Tibial artery (tissue), 4 donors: ENCODE results near the gene SH3D19.

ENCODE experiments used
- DNase-seq, 2 donors: peaks; one replicate each; pipeline ENCODE4 v3.0.0-alpha.2; 2019
- H3K27ac ChIP-seq, 2 donors: fragments of 200-600 bp; sonication (generic) in 1 of 2; 1 replicate in 1 of 2; 2 replicates in 1 of 2; pipeline ENCODE4 v1.5.1; 2018 to 2019; ENCODE audit warnings: mild to moderate bottlenecking in 1 of 2
- H3K27me3 ChIP-seq, 2 donors: fragments of 200-600 bp; sonication (generic) in 1 of 2; one replicate each; pipeline versions ENCODE4 v1.5.1 to v1.6.0; 2016 to 2019
- H3K36me3 ChIP-seq, 3 donors: fragments of 200-600 bp; sonication (generic) in 2 of 3; one replicate each; pipeline ENCODE4 v1.5.1; 2016 to 2019; ENCODE audit warnings: mild to moderate bottlenecking in 2 of 3
- H3K4me1 ChIP-seq, 4 donors: fragments of 200-600 bp; sonication (generic) in 2 of 4; 1 replicate in 3 of 4; 2 replicates in 1 of 4; pipeline ENCODE4 v1.5.1; 2016 to 2019
- H3K4me3 ChIP-seq, 2 donors: fragments of 200-600 bp; sonication (generic) in 1 of 2; 1 replicate in 1 of 2; 2 replicates in 1 of 2; pipeline ENCODE4 v1.5.1; 2018 to 2019; ENCODE audit warnings: mild to moderate bottlenecking in 2 of 2
- H3K9me3 ChIP-seq, 3 donors: fragments of 200-600 bp; sonication (generic) in 1 of 3; one replicate each; pipeline ENCODE4 v1.5.1; 2016 to 2019
- intact Hi-C: fragments of 100-400 bp; cut with DNase I; formaldehyde crosslinking; loops from one replicate; pipeline ENCODE4 v1.15.0; 2023; ENCODE audit warnings: low total_unique reads
- TF ChIP-seq, protein P1 (sequence below), 2 experiments: fragments of 200-600 bp in 1 of 2; fragments of 450-650 bp in 1 of 2; IDR thresholded peaks; one replicate each; pipeline ENCODE4 v1.5.1; 2017 to 2019; ENCODE audit warnings: antibody characterized with exemption in 2 of 2, mild to moderate bottlenecking in 1 of 2, moderate library complexity in 1 of 2

The SH3D19 gene

DNA sequence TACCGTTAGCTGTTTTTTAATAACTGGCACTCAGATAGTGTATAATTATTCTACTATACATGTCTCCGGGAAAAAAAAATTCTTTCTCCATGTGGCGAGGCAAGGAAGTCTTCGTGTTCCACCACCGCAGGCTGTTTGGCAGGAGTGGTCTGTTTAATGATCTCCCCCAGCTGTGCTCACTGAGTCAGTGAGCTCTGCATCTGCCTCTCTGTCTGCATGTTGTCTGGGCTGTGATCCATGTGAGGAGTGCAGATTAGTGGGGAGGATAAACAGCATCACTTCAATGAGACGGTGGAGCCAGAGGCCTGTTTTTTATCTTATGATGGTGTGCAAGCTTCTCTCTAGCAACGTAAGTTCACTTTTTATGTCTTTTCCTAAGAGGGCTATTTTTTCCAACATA is 156.2 kb downstream of the SH3D19 start:
- Histone ChIP-seq H3K27ac (peak overlapping the region; percentile 6 to 29), H3K4me3 (no peak overlapping the region), H3K27me3 (no peaks in the 10 kb centered on the region), H3K36me3 (peaks cover under 1 to 29% (median 20%) of the 10 kb centered on the region in 3 donors), H3K4me1 (peaks cover 0 to 29% (median 5%) of the 10 kb centered on the region in 4 donors), H3K9me3 (no peaks in the 10 kb centered on the region)
- intact Hi-C loops: no loop called here
- TF ChIP-seq, protein P1, sequence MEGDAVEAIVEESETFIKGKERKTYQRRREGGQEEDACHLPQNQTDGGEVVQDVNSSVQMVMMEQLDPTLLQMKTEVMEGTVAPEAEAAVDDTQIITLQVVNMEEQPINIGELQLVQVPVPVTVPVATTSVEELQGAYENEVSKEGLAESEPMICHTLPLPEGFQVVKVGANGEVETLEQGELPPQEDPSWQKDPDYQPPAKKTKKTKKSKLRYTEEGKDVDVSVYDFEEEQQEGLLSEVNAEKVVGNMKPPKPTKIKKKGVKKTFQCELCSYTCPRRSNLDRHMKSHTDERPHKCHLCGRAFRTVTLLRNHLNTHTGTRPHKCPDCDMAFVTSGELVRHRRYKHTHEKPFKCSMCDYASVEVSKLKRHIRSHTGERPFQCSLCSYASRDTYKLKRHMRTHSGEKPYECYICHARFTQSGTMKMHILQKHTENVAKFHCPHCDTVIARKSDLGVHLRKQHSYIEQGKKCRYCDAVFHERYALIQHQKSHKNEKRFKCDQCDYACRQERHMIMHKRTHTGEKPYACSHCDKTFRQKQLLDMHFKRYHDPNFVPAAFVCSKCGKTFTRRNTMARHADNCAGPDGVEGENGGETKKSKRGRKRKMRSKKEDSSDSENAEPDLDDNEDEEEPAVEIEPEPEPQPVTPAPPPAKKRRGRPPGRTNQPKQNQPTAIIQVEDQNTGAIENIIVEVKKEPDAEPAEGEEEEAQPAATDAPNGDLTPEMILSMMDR (IDR thresholded peaks at IDR 0.05): no peak
- peak; percentile 69 to 73 for DNase-seq

DNA sequence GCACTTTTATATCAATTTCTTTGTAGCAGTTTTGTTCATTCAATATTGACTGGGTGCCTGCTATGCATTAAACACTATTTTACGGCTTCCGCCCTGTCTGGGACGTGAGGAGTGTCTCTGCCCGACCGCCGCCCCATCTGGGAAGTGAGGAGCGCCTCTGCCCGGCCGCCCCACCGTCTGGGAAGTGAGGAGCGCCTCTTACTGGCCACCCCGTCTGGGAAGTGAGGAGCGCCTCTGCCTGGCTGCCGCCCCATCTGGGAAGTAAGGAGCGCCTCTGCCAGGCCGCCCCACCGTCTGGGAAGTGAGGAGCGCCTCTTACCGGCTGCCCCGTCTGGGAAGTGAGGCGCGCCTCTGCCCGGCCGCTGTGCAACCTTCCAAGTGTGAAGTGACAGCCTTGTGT is 157.8 kb downstream of the SH3D19 start:
- no peak overlapping the region for H3K27ac ChIP-seq

DNA sequence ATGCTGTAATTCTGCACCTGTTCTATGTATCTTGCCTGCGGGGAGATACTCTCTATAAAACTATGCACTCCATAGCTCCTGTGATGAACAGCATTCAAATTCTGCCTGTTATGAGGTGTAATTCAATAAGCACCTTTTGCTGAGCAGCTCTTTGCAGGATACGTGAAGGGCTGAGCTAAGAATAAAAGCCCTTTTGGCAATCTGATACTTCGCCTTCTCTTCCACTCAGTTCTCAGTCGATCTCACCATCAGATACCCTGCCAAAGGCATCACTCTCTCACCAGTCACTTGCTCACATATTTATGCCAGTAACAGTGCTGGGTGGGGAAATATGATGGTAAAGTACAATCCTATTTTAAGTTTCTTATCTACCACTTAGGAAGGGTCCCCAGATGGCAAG is 158.8 kb downstream of the SH3D19 start:
- Histone ChIP-seq H3K27ac (peak overlapping the region in 1 of 2 donors; percentile 23), H3K27me3 (no peaks in the 10 kb centered on the region), H3K9me3 (no peaks in the 10 kb centered on the region), H3K4me1 (peaks cover 0 to 16% (median 5%) of the 10 kb centered on the region in 4 donors), H3K36me3 (peaks cover 6 to 26% (median 23%) of the 10 kb centered on the region in 3 donors), H3K4me3 (no peak overlapping the region)
- intact Hi-C loops: no loop called here
- DNase-seq: no peak
- TF ChIP-seq, protein P1 (IDR thresholded peaks at IDR 0.05): no peak

More for the DNA sequence above, 157.8 kb downstream of the SH3D19 start:
- Histone ChIP-seq H3K27me3 (no peaks in the 10 kb centered on the region), H3K9me3 (no peaks in the 10 kb centered on the region), H3K36me3 (peaks cover 6 to 22% (median 17%) of the 10 kb centered on the region in 3 donors), H3K4me1 (peaks cover 0 to 22% (median 5%) of the 10 kb centered on the region in 4 donors), H3K4me3 (no peak overlapping the region)
- TF ChIP-seq, protein P1 (IDR thresholded peaks at IDR 0.05): no peak
- DNase-seq: no peak
- intact Hi-C loops: no loop called here

DNA sequence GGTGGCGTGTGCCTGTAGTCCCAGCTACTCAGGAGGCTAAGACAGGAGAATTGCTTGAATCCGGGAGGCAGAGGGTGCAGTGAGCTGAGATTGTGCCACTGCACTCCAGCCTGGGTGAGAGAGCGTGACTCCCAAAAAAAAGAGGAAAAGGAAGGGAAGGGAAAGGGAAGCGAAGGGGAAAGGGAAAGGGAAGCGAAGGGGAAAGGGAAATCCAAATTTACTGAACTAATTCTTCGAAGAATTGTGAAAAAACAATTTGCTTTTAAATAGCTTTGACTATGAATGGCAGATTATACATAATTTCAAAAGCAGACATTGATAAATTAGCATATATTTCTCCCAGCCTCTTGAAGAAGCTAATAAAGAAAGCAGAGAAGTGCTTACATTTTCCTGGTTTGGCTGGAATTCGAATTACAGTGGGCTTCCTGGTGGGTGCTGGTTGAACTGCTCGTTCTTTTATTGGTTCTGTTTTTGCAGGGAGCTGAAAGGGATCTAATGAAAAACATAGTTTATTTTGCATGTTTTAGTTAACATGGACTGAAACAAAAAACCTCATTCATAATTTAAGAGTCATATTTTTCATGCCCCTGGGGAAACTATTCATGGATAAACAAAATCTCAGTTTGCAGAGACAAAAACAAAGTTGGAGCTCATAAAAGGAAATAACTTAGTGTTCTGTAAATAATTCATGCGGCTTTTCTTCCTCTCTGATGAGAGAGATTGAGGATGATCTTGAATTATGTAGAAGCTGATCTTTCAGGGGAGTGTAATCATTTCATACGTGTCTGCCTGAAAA is 160.0 kb downstream of the SH3D19 start:
- no peaks in the 10 kb centered on the region for H3K9me3 ChIP-seq
- intact Hi-C loops: no loop called here
- peaks cover 6 to 26% (median 23%) of the 10 kb centered on the region in 3 donors for H3K36me3 ChIP-seq
- TF ChIP-seq, protein P1 (IDR thresholded peaks at IDR 0.05): no peak
- H3K27me3 ChIP-seq: no peaks in the 10 kb centered on the region
- H3K4me1 ChIP-seq: peaks cover 0 to 16% (median 3%) of the 10 kb centered on the region in 4 donors
- H3K4me3 ChIP-seq: no peak overlapping the region
- no peak for DNase-seq
- peak overlapping the region in 1 of 2 donors; percentile 29 for H3K27ac ChIP-seq

DNA sequence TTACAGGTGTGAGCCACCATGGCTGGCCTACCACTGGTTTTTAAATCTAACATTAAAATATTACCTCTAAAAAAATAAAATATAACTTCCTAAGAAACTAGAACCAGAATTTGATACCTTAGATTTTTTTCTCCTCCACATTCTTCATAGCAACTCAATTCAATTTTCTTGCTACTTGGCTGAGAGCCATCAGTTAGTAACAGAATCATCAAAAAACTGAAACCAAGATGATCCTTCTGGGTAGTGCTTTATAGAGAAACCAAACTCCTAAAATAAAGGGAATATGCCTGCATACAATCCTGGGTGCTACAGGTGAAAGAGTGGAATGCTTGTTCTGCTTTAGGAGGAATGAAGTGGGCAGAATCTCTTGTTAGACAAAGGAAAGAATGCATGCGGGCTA is 161.6 kb downstream of the SH3D19 start:
- H3K4me3 ChIP-seq: no peak overlapping the region
- DNase-seq: no peak
- H3K27ac ChIP-seq: no peak overlapping the region
- peaks cover 0 to 16% (median 2%) of the 10 kb centered on the region in 4 donors for H3K4me1 ChIP-seq
- TF ChIP-seq, protein P1 (IDR thresholded peaks at IDR 0.05): no peak
- no peaks in the 10 kb centered on the region for H3K27me3 ChIP-seq
- H3K9me3 ChIP-seq: no peaks in the 10 kb centered on the region
- intact Hi-C loops: no loop called here
- H3K36me3 ChIP-seq: peaks cover 6 to 31% (median 30%) of the 10 kb centered on the region in 3 donors
